Adrenal gland (tissue), 5 donors: ENCODE results near the gene KCTD5.

Experiments used
- POLR2A ChIP-seq, 2 donors: fragments of 450-650 bp; IDR thresholded peaks; one replicate each; pipeline ENCODE4 v1.6.1; 2017; ENCODE audit warnings: antibody characterized with exemption in 2 of 2, mild to moderate bottlenecking in 2 of 2, moderate library complexity in 1 of 2
- TF ChIP-seq, protein P1 (sequence below), 6 experiments: fragments of 450-650 bp in 4 of 6; fragments of 200-600 bp in 2 of 6; sonication (generic) in 1 of 6; IDR thresholded peaks; 1 replicate in 5 of 6; 2 replicates in 1 of 6; pipeline versions ENCODE4 v1.5.1 to v1.8.0; 2016 to 2021; ENCODE audit warnings: antibody characterized with exemption in 6 of 6, mild to moderate bottlenecking in 2 of 6, moderate library complexity in 1 of 6
- donor health status: DM: no; HTN: no; CAD: no.

GRCh38 chr16:2705351-2705750 is 23.0 kb downstream of the KCTD5 start:
- TF ChIP-seq, protein P1, sequence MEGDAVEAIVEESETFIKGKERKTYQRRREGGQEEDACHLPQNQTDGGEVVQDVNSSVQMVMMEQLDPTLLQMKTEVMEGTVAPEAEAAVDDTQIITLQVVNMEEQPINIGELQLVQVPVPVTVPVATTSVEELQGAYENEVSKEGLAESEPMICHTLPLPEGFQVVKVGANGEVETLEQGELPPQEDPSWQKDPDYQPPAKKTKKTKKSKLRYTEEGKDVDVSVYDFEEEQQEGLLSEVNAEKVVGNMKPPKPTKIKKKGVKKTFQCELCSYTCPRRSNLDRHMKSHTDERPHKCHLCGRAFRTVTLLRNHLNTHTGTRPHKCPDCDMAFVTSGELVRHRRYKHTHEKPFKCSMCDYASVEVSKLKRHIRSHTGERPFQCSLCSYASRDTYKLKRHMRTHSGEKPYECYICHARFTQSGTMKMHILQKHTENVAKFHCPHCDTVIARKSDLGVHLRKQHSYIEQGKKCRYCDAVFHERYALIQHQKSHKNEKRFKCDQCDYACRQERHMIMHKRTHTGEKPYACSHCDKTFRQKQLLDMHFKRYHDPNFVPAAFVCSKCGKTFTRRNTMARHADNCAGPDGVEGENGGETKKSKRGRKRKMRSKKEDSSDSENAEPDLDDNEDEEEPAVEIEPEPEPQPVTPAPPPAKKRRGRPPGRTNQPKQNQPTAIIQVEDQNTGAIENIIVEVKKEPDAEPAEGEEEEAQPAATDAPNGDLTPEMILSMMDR (IDR thresholded peaks at IDR 0.05), result no peak
- TF ChIP-seq POLR2A (IDR thresholded peaks at IDR 0.05), result no peak
